Measurements from ENCODE around the gene CDH4.

CDH4 gene

GRCh38 chr20:61608275-61609085 is 356.4 kb downstream of the CDH4 start:
- DNase-seq (ENCODE audit: low read depth) = no peak

- no peak for DNase-seq (ENCODE audit: low read depth)
These were observed 357.4 kb downstream of the CDH4 start for GRCh38 chr20:61609461-61609860.

- DNase-seq (ENCODE audit: low read depth) = no peak
These were observed 359.5 kb downstream of the CDH4 start for GRCh38 chr20:61611401-61612180.

GRCh38 chr20:61613917-61614705 is 362.1 kb downstream of the CDH4 start:
- DNase-seq (ENCODE audit: low read depth) = no peak

- no peak for DNase-seq (ENCODE audit: low read depth)
These were observed 362.6 kb downstream of the CDH4 start for GRCh38 chr20:61614706-61615100.

GRCh38 chr20:61615806-61616205 is 363.7 kb downstream of the CDH4 start:
- DNase-seq (ENCODE audit: low read depth) = no peak

GRCh38 chr20:61619751-61620150 is 367.7 kb downstream of the CDH4 start:
- DNase-seq (ENCODE audit: low read depth) = no peak

GRCh38 chr20:61620174-61620573 is 368.1 kb downstream of the CDH4 start:
- DNase-seq (ENCODE audit: low read depth) = no peak

- no peak for DNase-seq (ENCODE audit: low read depth)
These were observed 369.1 kb downstream of the CDH4 start for GRCh38 chr20:61621035-61621730.

GRCh38 chr20:61621852-61622251 is 369.8 kb downstream of the CDH4 start:
- DNase-seq (ENCODE audit: low read depth) = no peak

GRCh38 chr20:61623451-61623850 is 371.4 kb downstream of the CDH4 start:
- DNase-seq (ENCODE audit: low read depth) = no peak

- DNase-seq (ENCODE audit: low read depth) = no peak
These were observed 373.2 kb downstream of the CDH4 start for GRCh38 chr20:61625246-61625645.

GRCh38 chr20:61626412-61626811 is 374.4 kb downstream of the CDH4 start:
- DNase-seq (ENCODE audit: low read depth) = no peak

- no peak for DNase-seq (ENCODE audit: low read depth)
These were observed 375.8 kb downstream of the CDH4 start for GRCh38 chr20:61627791-61628415.

- DNase-seq (ENCODE audit: low read depth) = no peak
These were observed 376.4 kb downstream of the CDH4 start for GRCh38 chr20:61628480-61628879.

GRCh38 chr20:61628901-61629601 is 377.0 kb downstream of the CDH4 start:
- DNase-seq (ENCODE audit: low read depth) = no peak

- no peak for DNase-seq (ENCODE audit: low read depth)
These were observed 377.7 kb downstream of the CDH4 start for GRCh38 chr20:61629602-61630390.

- no peak for DNase-seq (ENCODE audit: low read depth)
These were observed 378.3 kb downstream of the CDH4 start for GRCh38 chr20:61630391-61630650.

GRCh38 chr20:61630816-61631215 is 378.8 kb downstream of the CDH4 start:
- DNase-seq (ENCODE audit: low read depth) = no peak

GRCh38 chr20:61631751-61632150 is 379.7 kb downstream of the CDH4 start:
- DNase-seq (ENCODE audit: low read depth) = no peak
